ENCODE results near the gene STAT3.

DNA sequence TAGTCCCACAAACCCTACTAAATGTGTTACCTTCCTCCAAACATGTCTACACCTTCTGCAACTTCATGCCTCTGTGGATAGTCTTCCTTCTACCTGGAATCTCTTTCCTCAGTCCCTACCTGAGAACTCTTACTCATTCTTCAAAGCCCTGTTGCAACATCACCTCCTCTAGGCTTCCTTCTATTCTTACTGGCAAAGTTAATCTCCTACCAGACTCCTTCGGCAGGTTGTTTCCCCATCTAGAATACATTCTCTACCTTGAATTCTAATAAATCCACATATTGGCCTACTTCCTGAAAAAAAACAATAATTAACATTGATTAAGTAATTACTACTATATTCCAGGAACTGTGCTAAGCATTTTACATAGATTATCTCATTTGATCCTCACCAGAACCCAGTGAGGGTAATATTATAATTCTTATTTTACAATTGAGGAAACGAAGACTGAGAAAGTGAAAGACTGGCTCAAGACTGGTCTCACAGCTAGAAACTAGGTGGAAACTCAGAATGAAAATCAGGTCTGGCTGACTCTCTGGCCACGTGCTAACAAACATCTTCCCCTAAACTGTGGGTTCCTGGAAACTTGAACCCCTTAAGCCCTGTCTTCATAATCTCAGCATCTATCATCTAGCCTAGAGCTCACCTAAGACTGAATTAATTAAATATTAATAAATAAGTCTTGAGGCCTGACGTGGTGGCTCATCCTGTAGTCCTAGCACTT is 4.6 kb upstream of the STAT3 start:
- TF ChIP-seq CTCF (IDR thresholded peaks at IDR 0.05; ENCODE audit: insufficient read depth, low read length, poor library complexity, severe bottlenecking) = no peak
- TF ChIP-seq EZH2phosphoT487 (conservative IDR thresholded peaks at IDR 0.05; ENCODE audit: low read length) = no peak

Data from SU-DHL-6 (cell line).